Mesendoderm (in vitro differentiated cells): Measurements from ENCODE around the gene TMEM45A. TPM values are rescaled to one million over a fixed set of nuclear protein-coding genes. Genes with fewer than 3 reads are reported as not detected.
A peak's percentile ranks its signal among the peaks of the same experiment; 100 is the strongest.
"Not testable (repeated sequence)": the region's sequence is repeated elsewhere in the genome, so short reads cannot be mapped to it uniquely, and the experiment has no call there.

ENCODE experiments used
- DNase-seq: peaks from one replicate; pipeline ENCODE4 v3.0.0; 2013
- H2AK5ac ChIP-seq: 2 replicates; pipeline ENCODE4 v1.6.1; 2013; ENCODE audit warnings: low read length, inconsistent platforms
- H2BK120ac ChIP-seq: 2 replicates; pipeline ENCODE4 v1.6.1; 2013; ENCODE audit warnings: low read depth, mild to moderate bottlenecking, low read length, moderate library complexity, mixed read lengths
- H2BK15ac ChIP-seq: replicated peaks from 2 replicates; pipeline ENCODE4 v1.6.1; 2013; ENCODE audit warnings: low read depth, mild to moderate bottlenecking, moderate library complexity
- H2BK5ac ChIP-seq: 2 replicates; pipeline ENCODE4 v1.6.1; 2013; ENCODE audit warnings: low read length, inconsistent platforms
- H3K18ac ChIP-seq: 2 replicates; pipeline ENCODE4 v1.6.1; 2013; ENCODE audit warnings: mild to moderate bottlenecking, low read length, mixed read lengths
- H3K23ac ChIP-seq: one replicate; pipeline ENCODE4 v1.6.1; 2013; ENCODE audit warnings: low read length
- H3K27ac ChIP-seq: 2 replicates; pipeline ENCODE4 v1.5.1; 2013; ENCODE audit warnings: low read depth, mild to moderate bottlenecking, inconsistent platforms, low read length, moderate library complexity
- H3K27me3 ChIP-seq: 2 replicates; pipeline ENCODE4 v1.6.1; 2013; ENCODE audit warnings: low read length, control low read depth, mild to moderate bottlenecking, inconsistent platforms; ENCODE audit not compliant: insufficient read depth, poor library complexity
- H3K36me3 ChIP-seq: 2 replicates; pipeline ENCODE4 v1.6.1; 2013; ENCODE audit warnings: low read length, inconsistent platforms; ENCODE audit not compliant: control insufficient read depth, insufficient read depth
- H3K4ac ChIP-seq: one replicate; pipeline ENCODE4 v1.6.1; 2013; ENCODE audit warnings: low read depth, mild to moderate bottlenecking, low read length, moderate library complexity
- H3K4me1 ChIP-seq: 2 replicates; pipeline ENCODE4 v1.6.1; 2013; ENCODE audit warnings: low read depth, low read length, inconsistent platforms; ENCODE audit not compliant: control insufficient read depth
- H3K4me2 ChIP-seq: 2 replicates; pipeline ENCODE4 v1.6.1; 2013; ENCODE audit warnings: low read length
- H3K4me3 ChIP-seq: 2 replicates; pipeline ENCODE4 v1.5.1; 2013; ENCODE audit warnings: mild to moderate bottlenecking, low read length
- H3K56ac ChIP-seq: one replicate; pipeline ENCODE4 v1.6.1; 2013; ENCODE audit warnings: low read length
- H3K79me1 ChIP-seq: 2 replicates; pipeline ENCODE4 v1.6.1; 2013; ENCODE audit warnings: low read length, inconsistent platforms
- H3K79me2 ChIP-seq: 2 replicates; pipeline ENCODE4 v1.6.1; 2013; ENCODE audit warnings: mild to moderate bottlenecking, low read length; ENCODE audit not compliant: control insufficient read depth, insufficient read depth
- H3K9ac ChIP-seq: 2 replicates; pipeline ENCODE4 v1.6.1; 2013; ENCODE audit warnings: low read length, inconsistent platforms
- H4K5ac ChIP-seq: one replicate; pipeline ENCODE4 v1.6.1; 2013; ENCODE audit warnings: low read length
- H4K8ac ChIP-seq: one replicate; pipeline ENCODE4 v1.6.1; 2013; ENCODE audit warnings: low read depth, mild to moderate bottlenecking, control low read depth, low read length, moderate library complexity
- WGBS: extraction: QIAGEN DNeasy Blood & Tissue Kit; methylation state at CpG from one replicate; pipeline ENCODE4 v1.1.7; 2013; ENCODE audit warnings: low lambda C conversion rate, missing lambda C conversion rate; ENCODE audit not compliant: insufficient coverage; ENCODE audit errors: extremely low coverage; 5-methylcytosine and 5-hydroxymethylcytosine counted together
- polyA plus RNA-seq, 2 experiments: library from polyadenylated mRNA; stranded (reverse); fragments of 200-250 nt; gene quantifications; one replicate each; pipeline ENCODE4 v1.2.3, GENCODE V29; 2013

TMEM45A gene
- 7.3 TPM for polyA plus RNA-seq (2013, experiment 1 of 2)
- 8.5 TPM for polyA plus RNA-seq (2013, experiment 2 of 2)

GRCh38 chr3:100492059-100493006 is at the start of gene TMEM45A:
Gene TMEM45A, plus strand, starts transcription at chr3:100492619. Its CDS starts 62,593 bp downstream, at chr3:100555212.
- peak within 1 kb of the TSS; percentile 33 for H4K5ac ChIP-seq
- peak; percentile 97 for DNase-seq

GRCh38 chr3:100443690-100444089 is 48.7 kb upstream of the TMEM45A start:
- Histone ChIP-seq H3K4me2 (no peak overlapping the region), H3K4ac (no peak overlapping the region), H4K5ac (no peak overlapping the region), H3K79me1 (no peaks in the 10 kb centered on the region), H3K9ac (no peak overlapping the region), H3K18ac (no peak overlapping the region), H3K56ac (no peak overlapping the region), H3K27me3 (no peaks in the 10 kb centered on the region), H2BK5ac (no peak overlapping the region), H2BK15ac (no peak overlapping the region), H2AK5ac (no peak overlapping the region), H3K27ac (no peak overlapping the region), H3K4me3 (no peak overlapping the region), H4K8ac (no peak overlapping the region), H3K23ac (no peak overlapping the region), H3K36me3 (no peaks in the 10 kb centered on the region), H3K4me1 (no peaks in the 10 kb centered on the region), H2BK120ac (no peak overlapping the region), H3K79me2 (no peaks in the 10 kb centered on the region)
- DNase-seq: peak; percentile 37

More at GRCh38 chr3:100492059-100493006, at the start of gene TMEM45A:
- Histone ChIP-seq H3K4me3 (peak within 1 kb of the TSS; percentile 66), H3K9ac (peak within 1 kb of the TSS; percentile 71), H3K79me2 (no peaks in the 10 kb centered on the region), H3K56ac (peak within 1 kb of the TSS; percentile 88), H3K4me2 (peak within 1 kb of the TSS; percentile 56), H3K27ac (peak within 1 kb of the TSS; percentile 6), H3K27me3 (no peaks in the 10 kb centered on the region), H2BK5ac (no peak within 1 kb of the TSS), H3K79me1 (no peaks in the 10 kb centered on the region), H2BK120ac (peak within 1 kb of the TSS; percentile 48), H3K36me3 (no peaks in the 10 kb centered on the region), H3K4me1 (peaks cover 3% of the 10 kb centered on the region), H2BK15ac (no peak within 1 kb of the TSS), H3K23ac (no peak within 1 kb of the TSS), H3K18ac (peak within 1 kb of the TSS; percentile 64), H3K4ac (no peak within 1 kb of the TSS), H4K8ac (no peak within 1 kb of the TSS), H2AK5ac (no peak within 1 kb of the TSS)
- WGBS: no CpG with 5 or more reads among the region's 56 CpGs

- H3K79me1 ChIP-seq, H3K4me3 ChIP-seq, H3K18ac ChIP-seq, H3K4me2 ChIP-seq, H3K4ac ChIP-seq, H3K36me3 ChIP-seq, H2BK15ac ChIP-seq, H4K8ac ChIP-seq, H3K79me2 ChIP-seq, H2BK120ac ChIP-seq, H2BK5ac ChIP-seq, H3K56ac ChIP-seq, H3K4me1 ChIP-seq, H3K27ac ChIP-seq, H4K5ac ChIP-seq, DNase-seq, H2AK5ac ChIP-seq, H3K27me3 ChIP-seq, H3K9ac ChIP-seq, H3K23ac ChIP-seq: not testable (repeated sequence)
- no CpG with 5 or more reads among the region's 3 CpGs for WGBS
These were observed 45.4 kb upstream of the TMEM45A start for GRCh38 chr3:100447067-100447466.

GRCh38 chr3:100448079-100448478 is 44.3 kb upstream of the TMEM45A start:
- Histone ChIP-seq H4K8ac (no peak overlapping the region), H3K56ac (no peak overlapping the region), H2AK5ac (no peak overlapping the region), H3K27ac (no peak overlapping the region), H3K4ac (no peak overlapping the region), H3K27me3 (no peaks in the 10 kb centered on the region), H3K79me1 (no peaks in the 10 kb centered on the region), H3K9ac (no peak overlapping the region), H3K23ac (no peak overlapping the region), H4K5ac (no peak overlapping the region), H3K79me2 (no peaks in the 10 kb centered on the region), H3K18ac (no peak overlapping the region), H3K4me1 (no peaks in the 10 kb centered on the region), H3K36me3 (no peaks in the 10 kb centered on the region), H2BK120ac (no peak overlapping the region), H3K4me2 (no peak overlapping the region), H2BK5ac (no peak overlapping the region), H2BK15ac (no peak overlapping the region), H3K4me3 (no peak overlapping the region)
- WGBS: no CpG with 5 or more reads among the region's 1 CpG
- DNase-seq: no peak

- Histone ChIP-seq H3K79me2 (no peaks in the 10 kb centered on the region), H2AK5ac (no peak overlapping the region), H2BK5ac (no peak overlapping the region), H4K8ac (no peak overlapping the region), H3K4me2 (no peak overlapping the region), H3K79me1 (no peaks in the 10 kb centered on the region), H3K9ac (no peak overlapping the region), H4K5ac (no peak overlapping the region), H3K27me3 (no peaks in the 10 kb centered on the region), H3K4ac (no peak overlapping the region), H3K4me3 (no peak overlapping the region), H3K27ac (no peak overlapping the region), H3K56ac (no peak overlapping the region), H3K4me1 (no peaks in the 10 kb centered on the region), H2BK120ac (no peak overlapping the region), H3K23ac (no peak overlapping the region), H3K36me3 (no peaks in the 10 kb centered on the region), H3K18ac (no peak overlapping the region), H2BK15ac (no peak overlapping the region)
- DNase-seq: no peak
- WGBS: no CpG with 5 or more reads among the region's 2 CpGs
These were observed 43.2 kb upstream of the TMEM45A start for GRCh38 chr3:100449214-100449613.
